ENCODE measurements around the gene LRRC37A.
A peak's percentile ranks its signal among the peaks of the same experiment; 100 is the strongest.
"Not testable (repeated sequence)": the region's sequence is repeated elsewhere in the genome, so short reads cannot be mapped to it uniquely, and the experiment has no call there.

The LRRC37A gene

GRCh38 chr17:46266656-46267544 is 28.0 kb upstream of the LRRC37A start:
- TF ChIP-seq, protein P1, sequence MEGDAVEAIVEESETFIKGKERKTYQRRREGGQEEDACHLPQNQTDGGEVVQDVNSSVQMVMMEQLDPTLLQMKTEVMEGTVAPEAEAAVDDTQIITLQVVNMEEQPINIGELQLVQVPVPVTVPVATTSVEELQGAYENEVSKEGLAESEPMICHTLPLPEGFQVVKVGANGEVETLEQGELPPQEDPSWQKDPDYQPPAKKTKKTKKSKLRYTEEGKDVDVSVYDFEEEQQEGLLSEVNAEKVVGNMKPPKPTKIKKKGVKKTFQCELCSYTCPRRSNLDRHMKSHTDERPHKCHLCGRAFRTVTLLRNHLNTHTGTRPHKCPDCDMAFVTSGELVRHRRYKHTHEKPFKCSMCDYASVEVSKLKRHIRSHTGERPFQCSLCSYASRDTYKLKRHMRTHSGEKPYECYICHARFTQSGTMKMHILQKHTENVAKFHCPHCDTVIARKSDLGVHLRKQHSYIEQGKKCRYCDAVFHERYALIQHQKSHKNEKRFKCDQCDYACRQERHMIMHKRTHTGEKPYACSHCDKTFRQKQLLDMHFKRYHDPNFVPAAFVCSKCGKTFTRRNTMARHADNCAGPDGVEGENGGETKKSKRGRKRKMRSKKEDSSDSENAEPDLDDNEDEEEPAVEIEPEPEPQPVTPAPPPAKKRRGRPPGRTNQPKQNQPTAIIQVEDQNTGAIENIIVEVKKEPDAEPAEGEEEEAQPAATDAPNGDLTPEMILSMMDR (conservative IDR thresholded peaks at IDR 0.05; ENCODE audit: low read depth, low read length) = no peak
- DNase-seq (ENCODE audit: low read depth) = no peak
- peak overlapping the region; percentile 81 for H3K4me3 ChIP-seq (ENCODE audit: low read length)

DNA sequence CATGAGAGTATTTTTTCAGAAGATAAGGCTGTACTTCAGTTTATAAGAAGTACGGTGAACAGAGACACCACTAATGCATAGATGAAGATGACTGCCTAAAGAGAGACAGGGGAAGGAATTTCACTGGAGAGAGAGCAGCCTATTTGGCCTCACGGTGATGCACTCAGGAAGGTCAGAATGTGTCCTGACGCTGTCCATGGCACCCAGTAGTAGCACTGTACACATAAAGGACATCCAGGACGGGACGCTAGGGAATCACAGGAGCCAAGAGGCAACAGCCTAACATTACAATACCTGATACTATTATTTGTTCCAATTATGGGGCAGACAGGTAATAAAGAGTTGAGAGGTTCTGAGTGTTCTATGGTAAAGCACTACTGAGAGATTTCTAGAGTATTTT is 24.9 kb upstream of the LRRC37A start:
- TF ChIP-seq, protein P1 (conservative IDR thresholded peaks at IDR 0.05; ENCODE audit: low read depth, low read length) = no peak
- DNase-seq (ENCODE audit: low read depth) = no peak
- no peak overlapping the region for H3K4me3 ChIP-seq (ENCODE audit: low read length)

DNA sequence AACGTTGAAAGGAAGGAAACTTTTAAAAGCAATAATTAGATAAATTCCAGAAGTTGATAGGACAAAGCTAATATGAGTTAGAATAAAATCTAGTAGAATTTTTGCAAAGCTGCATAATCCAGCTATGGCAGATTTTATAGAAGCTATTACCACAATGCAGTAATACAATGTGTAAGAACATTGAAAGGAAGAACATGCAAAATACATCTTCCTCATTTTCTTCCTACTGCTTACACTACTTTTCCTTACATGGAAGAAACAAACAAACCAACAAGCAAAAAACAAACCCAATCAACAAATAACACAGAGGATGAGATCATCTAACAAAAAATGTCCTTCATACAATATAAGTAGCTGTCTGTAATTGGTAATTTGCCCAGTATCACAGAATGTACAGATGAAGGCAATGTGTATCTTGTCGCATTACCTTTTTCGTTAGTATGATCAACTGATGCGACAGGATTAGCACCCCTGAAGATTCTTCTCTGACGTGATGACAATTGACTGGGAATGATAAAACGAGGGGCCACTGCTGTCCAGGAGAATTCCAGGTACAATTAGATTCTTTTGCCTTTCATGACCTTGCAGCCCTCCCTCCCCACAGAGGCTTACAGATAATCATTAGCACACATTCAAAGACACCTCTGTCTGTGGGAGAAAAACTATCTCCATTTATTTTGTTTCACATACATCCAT is 21.2 kb upstream of the LRRC37A start:
- TF ChIP-seq, protein P1 (conservative IDR thresholded peaks at IDR 0.05; ENCODE audit: low read depth, low read length) = no peak
- H3K4me3 ChIP-seq (ENCODE audit: low read length) = no peak overlapping the region
- DNase-seq (ENCODE audit: low read depth) = no peak

- H3K4me3 ChIP-seq (ENCODE audit: low read length) = no peak overlapping the region
- TF ChIP-seq, protein P1 (conservative IDR thresholded peaks at IDR 0.05; ENCODE audit: low read depth, low read length) = no peak
- no peak for DNase-seq (ENCODE audit: low read depth)
Observed at GRCh38 chr17:46274238-46274637, 20.7 kb upstream of the LRRC37A start.

GRCh38 chr17:46276728-46277479 is 18.0 kb upstream of the LRRC37A start:
- DNase-seq (ENCODE audit: low read depth); H3K4me3 ChIP-seq (ENCODE audit: low read length): not testable (repeated sequence)

- H3K4me3 ChIP-seq (ENCODE audit: low read length); DNase-seq (ENCODE audit: low read depth): not testable (repeated sequence)
Observed at GRCh38 chr17:46281336-46281735, 13.6 kb upstream of the LRRC37A start.

- H3K4me3 ChIP-seq (ENCODE audit: low read length); DNase-seq (ENCODE audit: low read depth): not testable (repeated sequence)
Observed at GRCh38 chr17:46282635-46283034, 12.3 kb upstream of the LRRC37A start.

DNA sequence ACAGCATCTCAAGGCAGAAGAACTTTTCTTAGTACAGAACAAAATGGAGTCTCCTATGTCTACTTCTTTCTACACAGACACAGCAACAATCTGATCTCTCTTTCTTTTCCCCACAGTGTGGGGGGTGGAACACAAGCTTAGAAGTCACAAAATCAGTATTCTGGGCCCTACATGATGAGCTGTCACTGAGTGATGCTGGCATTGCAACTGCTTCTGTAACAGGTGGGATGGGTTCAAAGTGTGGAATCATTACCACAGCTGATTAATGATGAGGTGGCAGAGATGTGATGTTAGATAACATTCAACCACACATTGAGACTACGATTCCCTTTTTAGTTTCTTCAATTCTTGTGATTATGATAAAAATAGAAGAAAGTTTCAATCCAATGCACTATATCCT is 10.5 kb upstream of the LRRC37A start:
- not testable (repeated sequence) for H3K4me3 ChIP-seq (ENCODE audit: low read length); DNase-seq (ENCODE audit: low read depth)

DNA sequence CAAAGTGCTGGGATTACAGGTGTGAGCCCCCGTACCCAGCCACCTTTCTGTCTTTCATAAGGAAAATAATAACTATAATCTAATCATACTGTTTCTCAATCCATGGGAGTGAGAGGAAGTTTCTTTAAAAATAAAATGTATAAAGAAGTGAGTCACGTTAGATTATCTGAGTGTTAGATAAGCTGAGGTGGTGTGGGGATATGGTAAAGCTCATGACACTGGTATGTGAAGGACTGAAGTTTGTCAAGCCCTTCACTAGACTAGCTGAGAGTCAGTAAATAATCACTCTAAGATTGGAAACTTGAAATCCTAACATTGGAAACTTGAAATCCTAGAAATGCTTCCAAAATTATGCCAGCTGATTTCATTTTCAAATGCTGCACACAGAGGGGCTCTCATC is 9.4 kb upstream of the LRRC37A start:
- H3K4me3 ChIP-seq (ENCODE audit: low read length); DNase-seq (ENCODE audit: low read depth): not testable (repeated sequence)

Measured in retinal pigment epithelial cell (primary cell).